HepG2 (cell line): Measurements from ENCODE around the gene CEP68. TPM values are rescaled to one million over a fixed set of nuclear protein-coding genes. Genes with fewer than 3 reads are reported as not detected.

Source experiments
- CSRNP2 ChIP-seq: sonication (generic); formaldehyde crosslinking; conservative IDR thresholded peaks from 2 replicates; pipeline ENCODE4 v1.8.0; 2022; ENCODE audit warnings: low read depth, missing genetic modification reagents
- DBP ChIP-seq: sonication (generic); formaldehyde crosslinking; IDR thresholded peaks from 2 replicates; pipeline ENCODE4 v1.4.0; 2020; ENCODE audit warnings: missing genetic modification reagents; ENCODE audit errors: not compliant biosample characterization
- DNMT3B ChIP-seq: conservative IDR thresholded peaks from 2 replicates; pipeline ENCODE4 v1.6.1; 2016; ENCODE audit warnings: missing biosample characterization, control low read depth
- E2F2 ChIP-seq: sonication (generic); formaldehyde crosslinking; IDR thresholded peaks from 2 replicates; pipeline ENCODE4 v1.4.0; 2020; ENCODE audit warnings: missing genetic modification reagents, borderline replicate concordance
- KAT7 ChIP-seq: IDR thresholded peaks from 2 replicates; pipeline ENCODE4 v1.6.1; 2018; ENCODE audit warnings: borderline replicate concordance, missing compliant biosample characterization
- MAZ ChIP-seq, 2 experiments: sonication (generic) in 1 of 2; formaldehyde crosslinking in 1 of 2; IDR thresholded peaks; 2 replicates each; pipeline versions ENCODE4 v1.5.0 to v1.6.1; 2012 to 2020; ENCODE audit warnings: low read depth in 2 of 2, mild to moderate bottlenecking in 2 of 2, borderline replicate concordance in 1 of 2, improper control_type of control experiment in 1 of 2, low read length in 1 of 2, missing genetic modification reagents in 1 of 2, moderate library complexity in 1 of 2
- NBN ChIP-seq: fragments of 450-650 bp; conservative IDR thresholded peaks from 2 replicates; pipeline ENCODE4 v1.6.1; 2017
- PHF20 ChIP-seq: sonication (generic); formaldehyde crosslinking; IDR thresholded peaks from 2 replicates; pipeline ENCODE4 v1.5.0; 2020; ENCODE audit warnings: mild to moderate bottlenecking, missing genetic modification reagents
- SALL2 ChIP-seq: sonication (generic); formaldehyde crosslinking; IDR thresholded peaks from 2 replicates; pipeline ENCODE4 v1.8.1; 2023; ENCODE audit warnings: mild to moderate bottlenecking, missing genetic modification reagents, inconsistent platforms
- SP1 ChIP-seq, 2 experiments: fragments of 450-650 bp in 1 of 2; sonication (generic) in 1 of 2; formaldehyde crosslinking in 1 of 2; IDR thresholded peaks; 2 replicates each; pipeline versions ENCODE4 v1.4.0 to v1.6.1; 2016 to 2020; ENCODE audit warnings: missing genetic modification reagents in 1 of 2
- SSRP1 ChIP-seq: IDR thresholded peaks from 2 replicates; pipeline ENCODE4 v1.6.1; 2016; ENCODE audit warnings: control low read depth
- TAF1 ChIP-seq: sonication (generic); formaldehyde crosslinking; IDR thresholded peaks from 2 replicates; pipeline ENCODE4 v1.4.0; 2020; ENCODE audit warnings: missing genetic modification reagents
- TOE1 ChIP-seq: sonication (generic); formaldehyde crosslinking; IDR thresholded peaks from 2 replicates; pipeline ENCODE4 v1.4.0; 2020; ENCODE audit warnings: mild to moderate bottlenecking, missing genetic modification reagents
- ZFP82 ChIP-seq: sonication (generic); formaldehyde crosslinking; IDR thresholded peaks from 2 replicates; pipeline ENCODE4 v1.5.1; 2020; ENCODE audit warnings: mild to moderate bottlenecking, missing genetic modification reagents, borderline replicate concordance
- ZNF274 ChIP-seq: sonication (generic); formaldehyde crosslinking; IDR thresholded peaks from 2 replicates; pipeline ENCODE4 v1.5.1; 2020; ENCODE audit warnings: mild to moderate bottlenecking, missing genetic modification reagents
- ZNF407 ChIP-seq: sonication (generic); formaldehyde crosslinking; IDR thresholded peaks from one replicate; pipeline ENCODE4 v1.5.1; 2020; ENCODE audit warnings: mild to moderate bottlenecking, missing genetic modification reagents; ENCODE audit errors: not compliant biosample characterization
- polyA plus RNA-seq, 8 experiments: library from polyadenylated mRNA; depleted of rRNA in 3 of 8; stranded (reverse) in 7 of 8; unstranded in 1 of 8; fragments of >200 nt; fragmentation: Illumina TruSeq in 4 of 8; extraction: Trizol in 4 of 8; gene quantifications; 2 replicates each; pipeline versions ENCODE4 v1.2.1 to v1.2.3, GENCODE V29; 2011 to 2016; ENCODE audit warnings: low read depth in 4 of 8, missing spikeins in 1 of 8, mixed read lengths in 1 of 8; ENCODE audit not compliant: insufficient read depth in 1 of 8
- total RNA-seq, 5 experiments: library from RNA; depleted of rRNA; stranded (reverse); fragments of >200 nt; fragmentation: Illumina TruSeq; extraction: Trizol; gene quantifications; 2 replicates each; pipeline ENCODE4 v1.2.3, GENCODE V29; 2016; ENCODE audit warnings: low read depth in 1 of 5

Gene CEP68
- total and polyA plus RNA-seq, 2 of the 13 experiments (the other 11 are each of a cell fraction or from before 2014, with no cell fraction given), result 5.7 to 9.3 TPM

GRCh38 chr2:65056215-65057053, at the start of gene CEP68 (continued):
- TF ChIP-seq SP1 (IDR thresholded peaks at IDR 0.05) (peak; percentile 72; the same call in 1 of the 2 replicates), SP1 (CRISPR knock-in tag; IDR thresholded peaks at IDR 0.05) (peak; percentile 97), ZFP82 (CRISPR knock-in tag) (no peak; the same call in 1 of the 2 replicates), ZNF274 (CRISPR knock-in tag) (0 out of 2 replicates have a peak, but pooled peaks have one; percentile 44), ZNF407 (CRISPR knock-in tag) (no peak), MAZ (IDR thresholded peaks at IDR 0.05; ENCODE audit: borderline replicate concordance, low read depth, low read length) (no peak), MAZ (CRISPR knock-in tag; IDR thresholded peaks at IDR 0.05; ENCODE audit: low read depth) (peak; percentile 94; the same call in 1 of the 2 replicates), SSRP1 (CRISPR knock-in tag) (no peak), PHF20 (peak; percentile 56), DBP (CRISPR knock-in tag) (no peak), DNMT3B (CRISPR knock-in tag) (no peak), SALL2 (CRISPR knock-in tag) (peak; percentile 58; the same call in 1 of the 2 replicates), TAF1 (CRISPR knock-in tag) (peak; percentile 95), KAT7 (CRISPR knock-in tag) (peak; percentile 89; the same call in 1 of the 2 replicates), TOE1 (CRISPR knock-in tag) (no peak), CSRNP2 (CRISPR knock-in tag) (peak; percentile 69; the same call in 1 of the 2 replicates), NBN (no peak), E2F2 (CRISPR knock-in tag) (peak; percentile 88; the same call in 1 of the 2 replicates)
